ENCODE measurements around the gene TRAPPC5.

- no peak for TF ChIP-seq CTCF (conservative IDR thresholded peaks at IDR 0.05; ENCODE audit: low read depth, low read length)
- no peak for TF ChIP-seq EZH2 (IDR thresholded peaks at IDR 0.05; ENCODE audit: low read length, unreplicated experiment)
- TF ChIP-seq EZH2phosphoT487 (IDR thresholded peaks at IDR 0.05; ENCODE audit: borderline replicate concordance, low read length): no peak
These were observed 41.7 kb upstream of the TRAPPC5 start for GRCh38 chr19:7638802-7639465.
